SU-DHL-6 (cell line): ENCODE measurements around the gene POLN.

Experiments used
- CTCF ChIP-seq: fragments of 200-600 bp; sonication (generic); IDR thresholded peaks from one replicate; pipeline ENCODE4 v1.5.1; 2017; ENCODE audit warnings: antibody characterized with exemption, mild to moderate bottlenecking, low read length, moderate library complexity; ENCODE audit not compliant: insufficient read depth, poor library complexity, severe bottlenecking
- EZH2phosphoT487 ChIP-seq: fragments of 200-600 bp; sonication (generic), shearing (Covaris generic); conservative IDR thresholded peaks from 2 replicates; pipeline ENCODE4 v1.6.1; 2018; ENCODE audit warnings: mild to moderate bottlenecking, antibody characterized with exemption, low read length, moderate library complexity, mixed read lengths

DNA sequence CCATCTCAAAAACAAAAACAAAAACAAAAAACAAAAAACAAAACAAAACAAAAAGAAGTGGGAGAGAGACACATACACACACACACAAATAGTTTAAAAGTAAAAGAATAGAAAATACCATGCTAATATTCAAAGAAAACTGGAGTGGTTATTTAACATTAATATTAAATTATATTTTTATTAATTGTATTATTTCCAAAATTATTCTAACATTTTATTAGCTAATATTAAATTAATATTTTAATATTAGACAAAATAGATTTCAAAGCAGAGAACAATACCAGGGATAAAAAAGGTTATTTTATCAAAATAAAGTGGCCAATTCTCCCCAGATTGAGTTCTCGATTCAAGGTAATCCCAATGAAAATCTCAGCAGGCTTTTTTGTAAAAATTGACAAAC, 91.8 kb downstream of the POLN start:
- no peak for TF ChIP-seq EZH2phosphoT487
- no peak for TF ChIP-seq CTCF
